HUDEP-2 (cell line): ENCODE measurements around the gene KIN.
"Not testable (repeated sequence)": the region's sequence is repeated elsewhere in the genome, so short reads cannot be mapped to it uniquely, and the experiment has no call there.

Experiments used
- DNase-seq, 76 experiments: peaks; one replicate each; lab custom pipeline; 2025; ENCODE audit not compliant: unreplicated experiment in 76 of 76; lab: John Stamatoyannopoulos, UW

Gene KIN, protein sequence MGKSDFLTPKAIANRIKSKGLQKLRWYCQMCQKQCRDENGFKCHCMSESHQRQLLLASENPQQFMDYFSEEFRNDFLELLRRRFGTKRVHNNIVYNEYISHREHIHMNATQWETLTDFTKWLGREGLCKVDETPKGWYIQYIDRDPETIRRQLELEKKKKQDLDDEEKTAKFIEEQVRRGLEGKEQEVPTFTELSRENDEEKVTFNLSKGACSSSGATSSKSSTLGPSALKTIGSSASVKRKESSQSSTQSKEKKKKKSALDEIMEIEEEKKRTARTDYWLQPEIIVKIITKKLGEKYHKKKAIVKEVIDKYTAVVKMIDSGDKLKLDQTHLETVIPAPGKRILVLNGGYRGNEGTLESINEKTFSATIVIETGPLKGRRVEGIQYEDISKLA

DNA sequence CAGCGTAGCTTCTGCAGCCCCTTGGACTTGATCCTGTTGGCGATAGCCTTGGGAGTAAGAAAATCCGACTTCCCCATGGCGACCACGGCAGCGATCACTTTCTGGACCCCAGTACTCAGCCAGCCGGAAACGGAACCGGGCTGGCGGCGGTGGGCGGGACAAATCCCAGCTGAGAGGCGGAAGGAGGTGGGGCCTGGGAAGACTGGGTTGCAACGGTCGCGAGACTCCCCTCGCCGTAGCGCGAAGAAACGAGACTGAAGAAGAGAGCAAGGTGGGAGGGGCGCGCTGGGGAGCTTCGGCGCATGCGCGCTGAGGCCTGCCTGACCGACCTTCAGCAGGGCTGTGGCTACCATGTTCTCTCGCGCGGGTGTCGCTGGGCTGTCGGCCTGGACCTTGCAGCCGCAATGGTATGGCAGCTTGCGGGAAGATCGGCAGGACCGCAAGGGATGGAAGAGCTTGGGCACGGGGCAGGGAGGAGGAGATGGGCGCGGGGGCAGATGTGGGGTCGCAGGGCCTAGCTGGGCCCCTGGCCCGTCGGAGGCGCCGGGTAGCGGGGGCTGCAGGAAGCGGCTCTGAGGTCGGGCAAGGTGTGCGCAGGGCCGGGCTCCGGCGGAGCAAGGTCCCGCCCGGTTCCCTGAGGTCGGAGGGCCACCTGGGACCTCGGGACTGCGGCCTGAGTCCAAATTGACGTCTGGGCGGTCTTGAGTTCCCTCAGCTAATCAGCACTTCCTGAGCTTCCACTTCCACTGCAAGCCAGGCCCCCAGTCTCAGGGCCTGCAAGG is at the start of gene KIN, which contains the start of gene ATP5F1C:
TSS of gene KIN (minus strand) at position 137 of the 782 bp plus-strand sequence. CDS start at position 77, 60 bp downstream.
TSS of gene ATP5F1C (plus strand) at position 321 of the 782 bp plus-strand sequence. CDS start at position 352, 31 bp downstream.
- peak in 75 of 76 experiments; percentile 36 to 97 (median 93) for DNase-seq

DNA sequence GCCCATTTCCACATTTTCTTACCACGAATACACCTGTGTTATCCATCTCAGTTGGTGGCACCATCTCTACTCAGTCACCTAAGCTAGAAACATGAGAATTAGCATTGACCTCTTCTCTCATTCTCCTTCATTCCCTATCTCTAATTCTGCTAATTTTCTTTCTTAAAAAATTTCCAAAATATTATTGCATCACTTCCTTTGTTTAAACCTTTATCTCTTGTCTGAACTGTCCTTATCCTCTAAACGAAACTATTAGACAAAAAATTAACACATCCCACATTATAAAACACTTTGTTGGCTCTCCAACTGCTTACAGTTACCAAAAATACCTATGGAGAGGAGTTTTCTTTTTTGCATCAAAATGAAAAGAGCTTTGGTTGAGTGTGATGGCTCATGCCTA is 48.8 kb upstream of the KIN start:
- DNase-seq, result no peak

DNA sequence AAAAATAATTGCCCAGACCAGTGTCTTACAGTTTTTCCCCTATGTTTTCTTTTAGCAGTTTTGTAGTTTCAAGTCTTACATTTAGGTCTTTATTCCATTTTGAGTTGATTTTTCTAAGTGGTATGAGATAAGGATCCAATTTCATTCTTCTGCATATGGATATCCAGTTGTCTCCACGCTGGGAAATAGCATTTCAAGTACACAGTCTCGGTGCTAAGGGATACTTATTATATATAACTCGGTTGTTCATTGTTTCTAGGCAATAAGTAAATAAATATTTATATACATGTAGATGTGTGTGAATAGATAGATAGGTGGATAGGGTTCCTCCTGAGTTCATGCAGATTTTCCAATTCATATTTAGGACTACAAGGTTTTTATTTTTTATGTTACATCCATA is 46.5 kb upstream of the KIN start:
- no peak for DNase-seq

DNA sequence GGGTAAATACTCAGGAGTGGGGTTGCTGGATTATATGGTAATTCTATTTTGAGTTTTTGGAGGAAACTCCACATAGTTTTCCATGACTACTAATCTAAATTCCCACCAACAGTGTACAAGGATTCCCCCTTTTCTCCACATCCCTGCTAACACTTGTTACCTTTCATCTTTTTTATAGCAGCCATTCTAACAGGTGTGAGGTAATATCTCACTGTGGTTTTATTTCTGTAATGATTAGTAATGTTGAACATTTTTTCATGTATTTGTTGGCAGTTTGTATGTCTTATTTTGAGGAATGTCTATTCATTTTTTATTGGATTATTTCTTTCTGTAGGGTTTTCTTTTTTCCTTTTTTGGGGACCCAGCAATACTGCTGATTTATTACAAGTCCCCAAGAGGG is 45.4 kb upstream of the KIN start:
- no peak for DNase-seq

DNA sequence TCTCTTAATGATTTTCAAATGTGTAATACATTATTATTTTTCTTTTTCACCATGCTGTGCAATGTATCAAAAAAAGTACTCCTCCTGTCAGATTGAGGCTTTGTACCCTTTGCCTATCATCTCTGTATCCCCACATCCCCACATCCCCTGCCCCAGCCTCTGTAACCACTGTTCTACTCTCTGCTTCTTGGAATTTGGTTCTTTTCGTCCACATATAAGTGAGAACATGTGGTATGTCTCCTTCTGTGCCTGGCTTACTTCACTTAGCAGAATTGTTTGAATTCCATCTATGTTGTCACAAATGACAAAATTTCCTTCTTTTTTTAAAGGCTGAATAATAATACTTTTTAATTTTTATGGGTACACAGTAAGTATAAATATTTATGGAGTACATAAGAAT is 44.3 kb upstream of the KIN start:
- no peak for DNase-seq

DNA sequence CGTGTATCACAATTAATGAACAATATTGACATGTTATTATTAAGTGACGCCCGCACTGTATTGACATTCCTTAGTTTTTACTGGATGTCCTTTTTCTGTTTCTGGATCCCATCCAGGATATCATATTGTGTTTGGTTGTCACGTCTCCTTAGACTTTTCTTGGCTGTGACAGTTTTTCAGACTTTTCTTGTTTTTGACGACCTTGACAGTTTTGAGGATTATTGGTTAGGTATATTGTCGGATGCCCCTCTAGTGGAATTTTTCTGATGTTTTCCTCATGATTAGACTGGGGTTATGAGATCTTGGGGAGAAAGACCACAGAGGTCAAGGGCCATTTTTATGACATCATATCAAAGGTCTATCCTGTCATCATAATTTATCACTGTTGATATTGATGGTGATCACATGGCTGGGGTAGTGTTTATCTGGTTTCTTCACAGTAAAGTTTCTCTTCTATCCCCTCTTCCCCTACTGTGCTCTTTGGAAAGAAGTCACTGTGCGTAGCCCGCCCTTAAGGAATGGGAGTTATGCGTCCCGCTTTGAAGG is 41.6 kb upstream of the KIN start:
- no peak for DNase-seq

DNA sequence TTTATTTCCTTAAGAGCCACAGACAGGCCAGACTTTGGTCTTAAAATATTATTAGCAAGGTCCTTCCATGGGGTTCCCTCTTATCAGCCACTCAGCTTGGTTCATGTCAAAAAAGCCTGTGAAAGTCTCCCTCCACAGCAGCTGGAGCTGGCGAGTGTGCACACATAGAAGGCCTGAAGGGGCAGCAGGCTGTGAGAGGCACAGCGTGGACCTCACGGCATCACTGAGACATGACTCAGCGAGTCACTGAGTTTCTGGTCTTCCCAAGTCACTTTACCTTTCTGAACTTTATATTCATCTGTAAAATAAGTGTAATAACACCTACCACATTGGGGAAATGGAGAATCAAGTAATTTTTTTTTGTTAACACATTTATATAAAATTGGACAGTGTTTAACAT is 39.2 kb upstream of the KIN start:
- DNase-seq, result peak in 4 of 76 experiments; percentile 3 to 11 (median 10)

DNA sequence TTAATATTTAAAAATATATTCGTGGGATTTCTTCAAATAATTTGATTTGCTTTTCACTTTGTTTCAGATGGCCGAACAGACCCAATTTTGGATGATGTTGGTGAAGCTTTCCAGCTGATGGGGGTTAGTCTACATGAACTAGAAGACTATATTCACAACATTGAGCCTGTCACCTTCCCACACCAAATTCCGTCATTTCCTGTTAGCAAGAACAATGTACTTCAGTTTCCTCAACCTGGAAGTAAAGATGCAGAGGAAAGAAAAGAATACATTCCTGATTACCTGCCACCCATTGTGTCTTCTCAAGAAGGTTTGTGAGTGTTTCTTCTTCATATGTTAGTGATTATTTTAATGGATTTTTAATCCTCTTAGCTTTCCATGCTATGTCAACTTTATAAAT is 36.5 kb upstream of the KIN start:
- DNase-seq, result no peak

DNA sequence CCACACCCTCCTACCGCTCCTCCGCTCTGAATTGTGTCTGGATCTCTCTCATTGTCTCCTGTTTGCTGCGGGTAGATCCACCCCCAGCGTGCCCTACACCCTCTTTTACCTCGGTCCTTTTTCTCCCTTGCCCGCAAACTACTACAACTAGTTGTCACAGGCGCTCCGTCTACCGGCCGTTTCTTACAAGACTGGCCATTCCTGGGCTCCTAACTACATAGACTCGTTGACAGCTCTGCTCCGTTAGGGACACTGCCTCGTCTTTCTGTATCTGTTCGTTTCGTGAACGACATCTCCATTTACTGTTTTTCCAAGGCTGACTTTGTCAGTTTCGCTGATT is 31.3 kb upstream of the KIN start:
- peak in 54 of 76 experiments; percentile 1 to 59 (median 23) for DNase-seq

DNA sequence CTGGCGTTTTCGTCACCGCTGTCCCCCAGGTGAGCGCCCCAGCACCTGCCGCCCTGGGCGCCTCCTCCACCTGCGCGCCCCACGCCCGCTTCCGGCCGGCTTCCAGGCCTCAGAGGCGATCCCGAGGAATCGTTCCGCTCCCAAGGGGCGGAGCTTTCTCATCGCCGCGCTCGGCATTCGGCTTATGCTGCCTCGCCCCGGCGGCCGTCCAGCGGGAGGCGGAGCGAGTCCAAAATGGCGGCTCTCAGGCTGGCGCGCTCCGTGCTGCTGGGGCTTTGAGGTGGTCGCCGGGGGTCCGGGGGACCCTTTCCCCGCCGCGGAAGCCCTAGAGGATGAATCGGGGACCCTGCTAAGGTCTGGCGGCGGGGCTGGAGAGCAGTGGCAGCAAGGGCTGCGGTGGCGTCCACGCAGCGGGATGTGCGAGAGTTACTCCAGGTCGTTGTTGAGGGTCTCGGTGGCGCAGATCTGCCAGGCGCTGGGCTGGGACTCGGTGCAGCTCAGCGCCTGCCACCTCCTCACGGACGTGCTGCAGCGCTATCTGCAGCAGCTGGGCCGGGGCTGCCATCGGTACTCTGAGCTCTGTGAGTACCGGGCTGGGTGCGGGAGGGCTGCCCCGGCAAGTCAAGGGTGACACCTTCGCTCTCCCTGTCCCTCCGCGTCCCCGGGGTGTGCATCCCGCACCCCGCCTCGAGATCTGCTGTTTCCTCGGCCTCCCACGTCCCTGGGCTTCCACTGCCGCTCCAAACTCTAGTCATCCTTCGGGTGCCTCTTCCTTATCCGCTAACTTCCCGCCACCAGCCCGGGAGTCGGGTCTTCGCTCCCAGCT is 30.7 kb upstream of the KIN start, which contains the start of gene TAF3:
TSS of gene TAF3 (plus strand) at position 211 of the 826 bp plus-strand sequence. CDS start at position 416, 205 bp downstream.
- peak in 75 of 76 experiments; percentile 3 to 92 (median 82) for DNase-seq

DNA sequence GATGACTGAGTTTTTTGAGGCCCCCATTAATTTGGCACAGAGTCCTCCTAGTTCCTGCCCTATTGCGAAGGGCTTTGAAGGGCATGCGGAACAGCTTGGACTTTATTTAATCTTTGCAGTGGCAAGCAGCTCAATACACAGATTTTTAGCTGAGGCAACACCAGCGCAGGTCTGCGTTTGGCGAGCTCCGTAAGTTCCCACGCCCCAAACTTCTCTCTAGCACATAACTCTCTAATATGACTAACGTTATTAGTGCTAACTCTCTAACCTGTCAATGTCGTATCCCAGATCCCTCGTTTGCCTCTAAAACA is 30.1 kb upstream of the KIN start:
- no peak for DNase-seq

DNA sequence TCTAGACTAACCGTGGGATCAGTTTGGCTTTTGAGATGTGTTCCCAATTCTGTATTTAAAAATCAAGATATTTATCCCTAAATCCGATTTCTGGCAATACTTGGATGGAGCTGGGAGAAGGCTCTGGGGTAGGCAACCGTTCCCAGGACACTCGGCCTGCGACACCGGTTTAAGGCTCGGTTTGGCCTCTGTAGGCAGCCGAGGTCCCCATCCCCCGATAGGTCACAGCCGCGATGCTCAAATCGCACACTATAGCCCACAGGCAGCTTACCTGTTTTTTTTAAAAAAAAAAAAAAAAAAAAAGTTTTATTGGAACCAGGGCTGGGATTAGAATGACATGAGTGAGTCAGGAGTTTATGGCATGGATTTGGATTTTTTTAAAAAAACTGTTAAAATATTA is 29.8 kb upstream of the KIN start:
- DNase-seq, result no peak

DNA sequence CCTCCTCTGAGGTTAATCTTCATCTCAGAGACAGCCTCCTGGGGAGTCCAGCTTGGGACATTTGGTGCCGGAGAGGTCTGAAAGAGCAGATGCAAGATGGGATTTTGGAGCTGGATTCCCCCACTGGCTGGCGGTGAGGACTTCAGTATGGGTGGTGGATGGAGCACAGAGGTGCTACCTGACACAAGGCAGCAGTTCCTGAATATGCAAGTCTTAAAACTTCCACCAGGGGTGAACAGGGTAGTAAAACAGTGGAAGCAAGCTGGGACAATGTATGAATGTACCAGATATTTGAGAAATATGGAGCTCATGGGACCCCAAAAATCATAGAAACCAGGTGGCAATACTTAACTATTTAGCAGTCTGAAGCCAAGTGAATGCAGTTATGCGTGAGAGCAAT is 25.7 kb upstream of the KIN start:
- DNase-seq, result no peak

DNA sequence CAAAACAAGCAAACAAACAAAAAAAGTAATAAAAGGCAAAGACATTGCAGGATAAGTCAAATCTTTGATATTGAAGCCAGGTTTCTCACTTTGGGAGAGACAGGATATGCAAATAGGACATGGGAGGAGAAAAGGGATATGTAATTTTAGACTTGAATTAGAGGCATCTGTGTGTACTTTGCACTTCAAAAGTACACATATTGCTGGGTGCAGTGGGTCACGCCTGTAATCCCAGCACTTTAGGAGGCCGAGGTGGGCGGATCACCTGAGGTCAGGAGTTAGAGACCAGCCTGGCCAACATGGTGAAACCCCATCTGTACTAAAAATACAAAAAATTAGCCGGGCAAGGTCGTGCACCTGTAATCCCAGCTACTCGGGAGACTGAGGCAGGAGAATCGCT is 23.9 kb upstream of the KIN start:
- not testable (repeated sequence) for DNase-seq

DNA sequence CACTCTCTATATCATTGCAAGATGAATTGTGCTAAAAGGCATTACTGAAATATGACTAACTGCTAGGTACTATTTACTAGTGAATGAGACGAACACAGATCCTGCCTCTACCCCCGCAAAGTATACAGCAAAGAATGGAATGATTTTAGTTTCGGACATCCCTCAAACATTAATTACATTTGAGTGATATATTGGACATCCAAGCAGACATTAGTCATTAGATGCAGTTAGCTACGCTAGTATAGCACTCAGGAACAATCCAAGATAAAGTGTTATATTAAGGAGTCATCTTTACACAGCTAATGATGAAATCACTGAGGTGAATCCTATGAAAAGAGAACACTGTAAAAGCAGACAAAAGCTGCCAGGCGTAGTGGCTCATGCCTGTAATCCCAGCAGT is 23.2 kb upstream of the KIN start:
- DNase-seq, result no peak

DNA sequence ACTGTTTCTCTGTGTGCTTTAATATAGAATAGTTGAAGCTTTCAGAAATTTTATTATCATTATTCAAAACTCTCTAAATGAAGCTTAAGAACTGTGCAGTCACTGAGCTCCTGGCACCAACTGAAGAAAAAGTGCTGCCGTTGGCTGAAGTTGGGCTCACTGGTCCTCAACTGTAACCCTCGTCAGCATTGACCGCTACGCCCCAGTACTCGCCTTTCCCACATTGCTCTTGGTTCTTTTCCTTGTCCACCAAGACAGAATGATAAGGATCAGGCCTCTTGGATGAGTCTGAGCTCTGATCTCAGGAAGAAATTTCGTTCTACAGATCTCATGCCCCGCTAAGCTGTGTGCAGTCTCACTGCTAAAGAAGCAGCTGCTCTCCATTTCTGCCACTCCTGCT is 22.6 kb upstream of the KIN start:
- no peak for DNase-seq

DNA sequence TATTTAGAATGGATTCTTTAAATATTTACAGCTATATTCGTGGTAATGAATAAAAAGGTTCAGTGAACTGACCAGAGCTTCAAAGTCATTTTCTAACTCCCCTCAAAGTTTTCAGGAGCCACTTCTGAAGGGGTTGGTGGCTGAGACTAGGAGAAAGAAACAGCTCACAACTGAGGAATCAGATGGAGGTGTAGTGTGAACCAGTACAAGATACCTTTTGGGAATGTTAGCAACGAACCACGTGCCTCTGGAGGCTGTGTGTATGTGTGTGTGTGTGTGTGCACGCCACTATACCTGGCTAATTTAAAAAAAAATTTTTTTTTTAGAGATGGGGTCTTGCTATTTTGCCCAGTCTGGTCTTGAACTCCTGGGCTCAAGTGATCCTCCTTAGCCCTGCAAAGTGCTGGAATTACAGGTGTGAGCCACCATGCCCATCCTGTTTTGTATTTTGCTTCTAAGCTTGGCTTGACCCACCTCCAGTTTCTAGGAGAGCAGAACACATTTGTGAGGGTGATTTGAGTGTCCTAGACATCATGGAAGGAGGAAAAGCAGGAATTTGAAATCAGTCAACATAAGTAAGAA is 21.0 kb upstream of the KIN start:
- DNase-seq, result no peak

DNA sequence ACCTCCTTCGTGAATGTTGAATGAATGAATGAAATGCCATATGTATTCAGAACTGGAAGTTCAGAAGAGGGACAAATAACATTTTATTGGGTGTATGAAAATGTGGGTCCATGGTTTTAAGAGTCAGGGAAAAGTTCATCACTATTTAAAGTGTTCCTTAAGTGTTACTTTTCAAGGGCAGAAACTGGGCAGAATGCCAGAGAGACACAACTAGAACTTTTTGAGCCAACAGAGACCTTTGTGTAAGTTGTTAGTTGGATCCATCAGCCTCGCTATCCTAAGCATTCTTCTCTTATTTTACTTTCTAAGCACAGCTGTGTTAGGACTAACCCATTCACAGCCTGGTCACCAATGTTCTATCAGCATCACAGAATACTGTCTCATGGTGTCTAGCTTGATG is 16.9 kb upstream of the KIN start:
- DNase-seq, result no peak

DNA sequence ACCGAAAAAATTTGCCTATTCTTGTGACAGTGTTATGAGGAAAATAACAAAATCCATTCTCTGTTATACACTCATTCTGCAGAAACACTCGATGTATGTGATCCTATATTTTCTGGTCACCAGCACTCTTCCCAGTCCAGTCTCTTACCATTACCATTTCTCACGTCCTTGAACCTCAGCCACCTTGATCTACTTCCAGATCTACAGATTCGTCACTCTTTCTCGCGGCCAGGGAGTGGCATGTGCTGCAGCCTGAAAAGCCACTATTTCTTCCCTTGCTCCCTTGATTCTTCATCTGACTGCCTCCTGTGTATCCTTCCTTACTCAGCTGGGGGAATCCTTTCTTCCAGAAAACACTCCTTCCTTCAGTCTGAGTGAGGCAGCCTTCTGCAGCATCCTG is 16.4 kb upstream of the KIN start:
- no peak for DNase-seq

DNA sequence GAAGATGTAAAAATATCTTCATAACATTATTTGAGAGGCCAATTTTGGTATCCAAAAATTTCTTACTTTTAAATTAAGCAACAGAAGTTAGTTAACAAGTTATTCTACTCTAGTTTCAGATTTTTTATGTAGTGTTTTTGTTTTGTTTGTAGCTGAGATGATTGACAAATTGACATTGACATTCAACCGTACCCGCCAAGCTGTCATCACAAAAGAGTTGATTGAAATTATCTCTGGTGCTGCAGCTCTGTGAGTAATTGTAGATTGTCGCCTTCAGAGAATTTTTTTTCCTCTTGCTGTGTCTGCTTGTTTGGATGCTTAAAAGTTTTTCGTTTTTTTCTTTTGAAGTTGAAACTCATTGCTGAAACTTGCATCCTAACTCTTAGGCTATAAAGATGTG is 14.8 kb upstream of the KIN start:
- no peak for DNase-seq
